ENCODE measurements around the gene PGAM4.
"Not testable (repeated sequence)": the region's sequence is repeated elsewhere in the genome, so short reads cannot be mapped to it uniquely, and the experiment has no call there.

Gene PGAM4

DNA sequence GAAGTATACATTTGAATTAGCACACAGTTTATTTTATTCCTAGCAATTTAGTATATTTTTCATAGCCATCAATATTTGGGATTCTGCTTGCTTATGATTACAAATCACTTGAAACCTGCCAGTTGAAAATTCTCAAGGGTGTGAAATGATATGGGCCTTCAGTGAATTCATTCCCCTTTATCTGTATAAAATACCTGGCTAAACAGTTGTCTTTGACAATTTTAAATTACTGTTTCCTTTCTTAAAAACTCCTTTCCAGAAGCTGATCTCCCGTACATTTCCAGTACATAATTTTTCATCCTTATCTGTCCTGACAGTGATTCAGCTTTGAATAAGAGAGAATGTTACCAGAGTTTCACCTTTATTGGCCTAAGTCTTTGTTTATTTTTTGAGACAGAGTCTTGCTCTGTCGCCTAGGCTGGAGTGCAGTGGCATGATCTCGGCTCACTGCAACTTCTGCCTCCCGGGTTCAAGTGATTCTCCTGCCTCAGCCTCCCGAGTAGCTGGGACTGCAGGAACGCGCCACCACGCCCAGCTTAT lies 45.0 kb downstream of the PGAM4 start:
- Histone ChIP-seq H4K12ac (ENCODE audit: low read depth, low read length) (no peak overlapping the region), H3K4me2 (ENCODE audit: low read length) (no peak overlapping the region), H3K27me3 (ENCODE audit: insufficient read depth, low read length) (no peaks in the 10 kb centered on the region), H3K23ac (ENCODE audit: low read length) (no peak overlapping the region), H2BK5ac (ENCODE audit: low read depth, low read length, poor library complexity) (no peak overlapping the region), H3K9me3 (ENCODE audit: insufficient read depth, low read depth, low read length) (no peaks in the 10 kb centered on the region), H2AFZ (ENCODE audit: insufficient read depth, low read length, poor library complexity) (no peak overlapping the region), H3K4me3 (ENCODE audit: low read depth, low read length) (no peak overlapping the region), H3K27ac (ENCODE audit: low read depth, low read length) (no peak overlapping the region), H3K18ac (ENCODE audit: low read length) (no peak overlapping the region), H3K79me2 (ENCODE audit: control insufficient read depth, insufficient read depth, low read length, poor library complexity) (no peaks in the 10 kb centered on the region), H2BK120ac (ENCODE audit: insufficient read depth, low read length, poor library complexity) (no peak overlapping the region), H3K4me1 (ENCODE audit: control insufficient read depth in 1 of 2, insufficient read depth in 2 of 2, low read length in 2 of 2) (no peaks in the 10 kb centered on the region), H3K79me1 (ENCODE audit: low read length) (no peaks in the 10 kb centered on the region), H3K36me3 (ENCODE audit: control insufficient read depth in 1 of 2, insufficient read depth in 2 of 2, low read length in 2 of 2) (no peaks in the 10 kb centered on the region), H4K8ac (ENCODE audit: low read depth, low read length) (no peak overlapping the region), H3K4ac (ENCODE audit: low read depth, low read length) (no peak overlapping the region), H2BK12ac (ENCODE audit: low read length) (no peak overlapping the region), H4K91ac (ENCODE audit: low read depth, low read length) (no peak overlapping the region), H3K9ac (ENCODE audit: low read length) (no peak overlapping the region), H2AK5ac (ENCODE audit: low read length) (no peak overlapping the region), H3K14ac (ENCODE audit: low read length) (no peak overlapping the region)
- WGBS (ENCODE audit: extremely low coverage, insufficient coverage, insufficient read length): no CpG with 5 or more reads among the region's 8 CpGs
- DNase-seq: no peak

DNA sequence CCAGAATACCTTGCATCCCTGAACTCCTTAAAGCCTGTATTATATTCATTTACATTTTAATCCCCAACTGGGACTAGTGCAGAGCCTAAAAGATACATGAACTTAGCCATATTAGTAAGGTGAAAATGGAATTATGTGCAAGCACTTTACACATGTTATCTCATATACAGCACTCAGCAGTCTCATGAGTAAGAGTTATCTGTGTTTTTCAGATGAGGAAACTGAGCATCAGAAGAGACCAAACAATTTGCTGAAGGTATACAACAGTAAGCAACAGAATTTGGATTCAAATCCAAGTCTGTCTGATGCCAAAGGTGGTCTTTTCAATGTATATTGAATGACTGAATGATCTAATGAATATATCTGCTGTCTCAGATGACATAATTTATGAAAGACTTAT lies 46.7 kb downstream of the PGAM4 start:
- Histone ChIP-seq H3K4ac (ENCODE audit: low read depth, low read length) (no peak overlapping the region), H3K79me2 (ENCODE audit: control insufficient read depth, insufficient read depth, low read length, poor library complexity) (no peaks in the 10 kb centered on the region), H3K36me3 (ENCODE audit: control insufficient read depth in 1 of 2, insufficient read depth in 2 of 2, low read length in 2 of 2) (no peaks in the 10 kb centered on the region), H3K4me2 (ENCODE audit: low read length) (no peak overlapping the region), H4K8ac (ENCODE audit: low read depth, low read length) (no peak overlapping the region), H2BK12ac (ENCODE audit: low read length) (no peak overlapping the region), H3K9me3 (ENCODE audit: insufficient read depth, low read depth, low read length) (no peaks in the 10 kb centered on the region), H3K9ac (ENCODE audit: low read length) (no peak overlapping the region), H3K23ac (ENCODE audit: low read length) (no peak overlapping the region), H3K27me3 (ENCODE audit: insufficient read depth, low read length) (no peaks in the 10 kb centered on the region), H4K91ac (ENCODE audit: low read depth, low read length) (no peak overlapping the region), H2AK5ac (ENCODE audit: low read length) (no peak overlapping the region), H3K4me1 (ENCODE audit: control insufficient read depth in 1 of 2, insufficient read depth in 2 of 2, low read length in 2 of 2) (no peaks in the 10 kb centered on the region), H2BK5ac (ENCODE audit: low read depth, low read length, poor library complexity) (no peak overlapping the region), H4K12ac (ENCODE audit: low read depth, low read length) (no peak overlapping the region), H3K14ac (ENCODE audit: low read length) (no peak overlapping the region), H3K18ac (ENCODE audit: low read length) (no peak overlapping the region), H3K79me1 (ENCODE audit: low read length) (no peaks in the 10 kb centered on the region), H2AFZ (ENCODE audit: insufficient read depth, low read length, poor library complexity) (no peak overlapping the region), H2BK120ac (ENCODE audit: insufficient read depth, low read length, poor library complexity) (no peak overlapping the region), H3K27ac (ENCODE audit: low read depth, low read length) (no peak overlapping the region), H3K4me3 (ENCODE audit: low read depth, low read length) (no peak overlapping the region)
- DNase-seq: no peak

DNA sequence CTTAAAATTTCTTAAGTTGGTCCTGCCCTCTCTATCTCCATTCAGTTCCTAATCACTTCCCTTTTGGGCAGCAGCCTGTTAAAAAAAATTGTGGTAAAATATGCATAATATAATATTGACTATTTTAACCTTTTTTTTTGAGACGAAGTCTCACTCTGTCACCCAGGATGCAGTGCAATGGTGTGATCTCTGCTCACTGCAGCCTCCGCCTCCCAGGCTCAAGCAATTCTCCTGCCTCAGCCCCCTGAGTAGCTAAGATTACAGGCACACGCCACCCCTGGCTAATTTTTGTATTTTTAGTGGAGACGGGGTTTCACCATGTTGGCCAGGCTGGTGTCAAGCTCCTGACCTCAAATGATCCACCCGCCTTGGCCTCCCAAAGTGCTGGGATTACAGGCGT lies 50.1 kb downstream of the PGAM4 start:
- H2BK120ac ChIP-seq (ENCODE audit: insufficient read depth, low read length, poor library complexity); H4K12ac ChIP-seq (ENCODE audit: low read depth, low read length); DNase-seq; H3K79me2 ChIP-seq (ENCODE audit: control insufficient read depth, insufficient read depth, low read length, poor library complexity); H3K79me1 ChIP-seq (ENCODE audit: low read length); H2AFZ ChIP-seq (ENCODE audit: insufficient read depth, low read length, poor library complexity); H2AK5ac ChIP-seq (ENCODE audit: low read length); H3K9me3 ChIP-seq (ENCODE audit: insufficient read depth, low read depth, low read length); H3K4me3 ChIP-seq (ENCODE audit: low read depth, low read length); H3K36me3 ChIP-seq (ENCODE audit: control insufficient read depth in 1 of 2, insufficient read depth in 2 of 2, low read length in 2 of 2); H3K23ac ChIP-seq (ENCODE audit: low read length); H2BK5ac ChIP-seq (ENCODE audit: low read depth, low read length, poor library complexity); H3K27ac ChIP-seq (ENCODE audit: low read depth, low read length); H3K4me1 ChIP-seq (ENCODE audit: control insufficient read depth in 1 of 2, insufficient read depth in 2 of 2, low read length in 2 of 2); H3K9ac ChIP-seq (ENCODE audit: low read length); H3K4ac ChIP-seq (ENCODE audit: low read depth, low read length); H4K91ac ChIP-seq (ENCODE audit: low read depth, low read length); H3K4me2 ChIP-seq (ENCODE audit: low read length); H3K27me3 ChIP-seq (ENCODE audit: insufficient read depth, low read length); H3K18ac ChIP-seq (ENCODE audit: low read length); H4K8ac ChIP-seq (ENCODE audit: low read depth, low read length); H3K14ac ChIP-seq (ENCODE audit: low read length); H2BK12ac ChIP-seq (ENCODE audit: low read length): not testable (repeated sequence)
- no CpG with 5 or more reads among the region's 6 CpGs for WGBS (ENCODE audit: extremely low coverage, insufficient coverage, insufficient read length)

DNA sequence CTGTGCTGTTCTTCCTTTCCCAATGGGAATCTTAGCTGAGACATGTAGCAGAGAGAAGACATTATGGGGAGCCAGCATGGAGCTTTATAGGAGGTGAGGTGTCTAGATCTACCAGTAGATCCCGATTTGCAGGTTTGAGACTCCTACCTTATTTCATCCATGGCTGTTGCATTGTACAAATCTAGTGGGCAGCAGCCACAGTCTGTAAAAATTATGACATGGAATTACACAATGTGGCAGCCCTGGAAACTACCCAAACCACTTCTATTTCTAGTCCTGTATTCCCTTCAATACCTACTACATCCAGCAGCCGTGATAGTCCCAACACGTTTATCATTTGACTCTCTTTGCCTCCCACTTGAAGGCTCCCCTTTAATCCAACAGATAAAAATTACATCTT lies 50.9 kb downstream of the PGAM4 start:
- no peak overlapping the region for H3K9ac ChIP-seq (ENCODE audit: low read length)

More for the DNA sequence above, 50.9 kb downstream of the PGAM4 start:
- no peak overlapping the region for H3K14ac ChIP-seq (ENCODE audit: low read length)
- H4K12ac ChIP-seq (ENCODE audit: low read depth, low read length): no peak overlapping the region
- DNase-seq: no peak
- H3K4ac ChIP-seq (ENCODE audit: low read depth, low read length): no peak overlapping the region
- no peak overlapping the region for H3K4me2 ChIP-seq (ENCODE audit: low read length)
- no peak overlapping the region for H3K4me3 ChIP-seq (ENCODE audit: low read depth, low read length)
- H3K27ac ChIP-seq (ENCODE audit: low read depth, low read length): no peak overlapping the region
- H2BK120ac ChIP-seq (ENCODE audit: insufficient read depth, low read length, poor library complexity): no peak overlapping the region
- H4K8ac ChIP-seq (ENCODE audit: low read depth, low read length): no peak overlapping the region
- no peak overlapping the region for H3K23ac ChIP-seq (ENCODE audit: low read length)
- no peak overlapping the region for H4K91ac ChIP-seq (ENCODE audit: low read depth, low read length)
- H3K79me1 ChIP-seq (ENCODE audit: low read length): no peaks in the 10 kb centered on the region
- no peak overlapping the region for H2BK12ac ChIP-seq (ENCODE audit: low read length)
- no peak overlapping the region for H2AFZ ChIP-seq (ENCODE audit: insufficient read depth, low read length, poor library complexity)
- H3K27me3 ChIP-seq (ENCODE audit: insufficient read depth, low read length): no peaks in the 10 kb centered on the region
- H2BK5ac ChIP-seq (ENCODE audit: low read depth, low read length, poor library complexity): no peak overlapping the region
- no CpG with 5 or more reads among the region's 3 CpGs for WGBS (ENCODE audit: extremely low coverage, insufficient coverage, insufficient read length)
- no peak overlapping the region for H3K18ac ChIP-seq (ENCODE audit: low read length)
- H2AK5ac ChIP-seq (ENCODE audit: low read length): no peak overlapping the region
- H3K36me3 ChIP-seq (ENCODE audit: control insufficient read depth in 1 of 2, insufficient read depth in 2 of 2, low read length in 2 of 2): no peaks in the 10 kb centered on the region
- no peaks in the 10 kb centered on the region for H3K79me2 ChIP-seq (ENCODE audit: control insufficient read depth, insufficient read depth, low read length, poor library complexity)
- H3K9me3 ChIP-seq (ENCODE audit: insufficient read depth, low read depth, low read length): no peaks in the 10 kb centered on the region
- no peaks in the 10 kb centered on the region for H3K4me1 ChIP-seq (ENCODE audit: control insufficient read depth in 1 of 2, insufficient read depth in 2 of 2, low read length in 2 of 2)
